Neural cell (in vitro differentiated cells): ENCODE results near the gene ADK. TPM values are rescaled to one million over a fixed set of nuclear protein-coding genes. Genes with fewer than 3 reads are reported as not detected.

ENCODE experiments used
- H2AFZ ChIP-seq: fragments of 200-600, 300-800 bp; sonication (generic), shearing (Covaris generic); 2 replicates; pipeline ENCODE4 v1.6.0; 2014; ENCODE audit warnings: low read depth, mild to moderate bottlenecking, antibody characterized with exemption, low read length, moderate library complexity
- H3F3A ChIP-seq: fragments of 200-600 bp; shearing (Covaris generic); 2 replicates; pipeline ENCODE4 v1.6.1; 2016; ENCODE audit warnings: mild to moderate bottlenecking, moderate library complexity, mixed read lengths, antibody characterized with exemption, low read length; ENCODE audit not compliant: insufficient read depth, poor library complexity, severe bottlenecking
- H3K27ac ChIP-seq: fragments of 200-600, 300-800 bp; sonication (generic), shearing (Covaris generic); 2 replicates; pipeline ENCODE4 v1.5.1; 2014; ENCODE audit warnings: mild to moderate bottlenecking, low read length, moderate library complexity
- H3K27me3 ChIP-seq: fragments of 300-800, 200-600 bp; sonication (generic), shearing (Covaris generic); 2 replicates; pipeline ENCODE4 v1.6.0; 2014; ENCODE audit warnings: mild to moderate bottlenecking, low read depth, low read length, moderate library complexity; ENCODE audit not compliant: insufficient read depth
- H3K36me3 ChIP-seq: fragments of 300-800, 200-600 bp; sonication (generic), shearing (Covaris generic); 2 replicates; pipeline ENCODE4 v1.5.1; 2014; ENCODE audit warnings: mild to moderate bottlenecking, antibody characterized with exemption, low read length, moderate library complexity; ENCODE audit not compliant: insufficient read depth
- H3K4me2 ChIP-seq: fragments of 300-800, 200-600 bp; sonication (generic), shearing (Covaris generic); 2 replicates; pipeline ENCODE4 v1.6.0; 2014; ENCODE audit warnings: mild to moderate bottlenecking, low read length
- H3K4me3 ChIP-seq: fragments of 300-800, 200-600 bp; sonication (generic), shearing (Covaris generic); 2 replicates; pipeline ENCODE4 v1.5.1; 2014; ENCODE audit warnings: mild to moderate bottlenecking, low read length, moderate library complexity
- H3K79me2 ChIP-seq: fragments of 200-600 bp; shearing (Covaris generic); replicated peaks from 2 replicates; pipeline ENCODE4 v1.6.0; 2014; ENCODE audit warnings: mild to moderate bottlenecking, low read length, moderate library complexity; ENCODE audit not compliant: insufficient read depth
- H3K9ac ChIP-seq: fragments of 300-800, 200-600 bp; sonication (generic), shearing (Covaris generic); 2 replicates; pipeline ENCODE4 v1.6.1; 2016; ENCODE audit warnings: mild to moderate bottlenecking, low read length, mixed read lengths
- H3K9me2 ChIP-seq: fragments of 200-600 bp; shearing (Covaris generic); 2 replicates; pipeline ENCODE4 v1.6.1; 2016; ENCODE audit warnings: mild to moderate bottlenecking, low read length, mixed read lengths; ENCODE audit not compliant: insufficient read depth
- H3K9me3 ChIP-seq: fragments of 200-600, 300-800 bp; sonication (generic), shearing (Covaris generic); 2 replicates; pipeline ENCODE4 v1.6.1; 2016; ENCODE audit warnings: mild to moderate bottlenecking, mixed run types, low read length, moderate library complexity, mixed read lengths
- H4K20me1 ChIP-seq: fragments of 200-600 bp; shearing (Covaris generic); 2 replicates; pipeline ENCODE4 v1.6.1; 2016; ENCODE audit warnings: mild to moderate bottlenecking, mixed run types; ENCODE audit not compliant: insufficient read depth
- EP300 ChIP-seq: fragments of 450-650 bp; conservative IDR thresholded peaks from 2 replicates; pipeline ENCODE4 v1.6.1; 2014; ENCODE audit warnings: antibody characterized with exemption, mild to moderate bottlenecking, moderate library complexity; ENCODE audit not compliant: poor library complexity, severe bottlenecking
- EZH2 ChIP-seq: fragments of 200-600, 300-800 bp; shearing (Covaris generic), sonication (generic); IDR thresholded peaks from 2 replicates; pipeline ENCODE4 v1.6.1; 2014; ENCODE audit warnings: antibody characterized with exemption, low read length, borderline replicate concordance, mild to moderate bottlenecking; ENCODE audit not compliant: insufficient read depth, poor library complexity, severe bottlenecking
- MXI1 ChIP-seq: fragments of 450-650 bp; conservative IDR thresholded peaks from 2 replicates; pipeline ENCODE4 v1.6.1; 2014; ENCODE audit warnings: antibody characterized with exemption, mild to moderate bottlenecking; ENCODE audit not compliant: poor library complexity, severe bottlenecking
- POLR2AphosphoS5 ChIP-seq: IDR thresholded peaks from 2 replicates; pipeline ENCODE4 v1.6.1; 2012
- RAD21 ChIP-seq: fragments of 450-650 bp; conservative IDR thresholded peaks from 2 replicates; pipeline ENCODE4 v1.6.1; 2014; ENCODE audit warnings: antibody characterized with exemption, mild to moderate bottlenecking, moderate library complexity
- REST ChIP-seq: IDR thresholded peaks from 2 replicates; pipeline ENCODE4 v1.6.1; 2012; ENCODE audit warnings: borderline replicate concordance
- SMC3 ChIP-seq: fragments of 450-650 bp; conservative IDR thresholded peaks from 2 replicates; pipeline ENCODE4 v1.6.1; 2014; ENCODE audit warnings: antibody characterized with exemption, mild to moderate bottlenecking, moderate library complexity; ENCODE audit not compliant: poor library complexity
- TAF1 ChIP-seq: IDR thresholded peaks from 2 replicates; pipeline ENCODE4 v1.6.1; 2012; ENCODE audit warnings: low read depth
- polyA plus RNA-seq: library from polyadenylated mRNA; depleted of rRNA; stranded (reverse); fragments of >200 nt; gene quantifications from 2 replicates; pipeline ENCODE4 v1.2.3, GENCODE V29; 2014
- TF ChIP-seq, protein P1 (sequence below): fragments of 450-650 bp; IDR thresholded peaks from 2 replicates; pipeline ENCODE4 v1.5.1; 2014; ENCODE audit warnings: antibody characterized with exemption, mild to moderate bottlenecking, moderate library complexity; ENCODE audit not compliant: poor library complexity, severe bottlenecking

ADK gene
- polyA plus RNA-seq, 1 donor from 2014 or later, result 19.5 TPM

DNA sequence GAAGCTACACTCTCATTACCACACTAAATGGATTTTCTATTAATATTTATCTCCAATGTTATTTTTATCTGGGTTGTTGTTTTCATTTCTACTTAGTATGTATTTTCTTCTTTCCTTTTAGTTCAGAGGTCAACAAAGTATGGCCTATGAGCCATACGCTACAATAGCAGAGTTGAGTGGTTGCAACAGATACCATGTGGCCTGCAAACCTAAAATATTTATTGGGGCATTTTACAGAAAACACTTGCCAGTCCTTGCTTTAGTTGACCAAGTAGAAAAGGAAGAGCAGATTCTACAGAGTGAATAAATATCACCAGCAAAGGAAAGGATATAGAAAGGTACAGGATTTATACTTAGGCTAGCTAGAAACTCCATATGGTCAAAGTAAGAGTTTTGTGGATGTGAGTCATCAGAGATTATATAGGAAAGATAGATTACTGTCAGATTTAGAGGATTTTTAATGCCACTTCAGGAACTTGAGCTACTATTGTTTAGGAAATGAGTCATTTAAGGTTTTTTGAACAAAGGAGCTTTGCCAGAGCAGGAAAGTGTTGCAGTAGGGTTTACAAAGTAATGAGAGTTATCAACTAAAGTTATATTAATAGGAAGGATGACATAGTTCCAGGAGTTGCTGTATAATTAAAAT is 352.1 kb downstream of the ADK start (continued):
- no peak for TF ChIP-seq EP300

DNA sequence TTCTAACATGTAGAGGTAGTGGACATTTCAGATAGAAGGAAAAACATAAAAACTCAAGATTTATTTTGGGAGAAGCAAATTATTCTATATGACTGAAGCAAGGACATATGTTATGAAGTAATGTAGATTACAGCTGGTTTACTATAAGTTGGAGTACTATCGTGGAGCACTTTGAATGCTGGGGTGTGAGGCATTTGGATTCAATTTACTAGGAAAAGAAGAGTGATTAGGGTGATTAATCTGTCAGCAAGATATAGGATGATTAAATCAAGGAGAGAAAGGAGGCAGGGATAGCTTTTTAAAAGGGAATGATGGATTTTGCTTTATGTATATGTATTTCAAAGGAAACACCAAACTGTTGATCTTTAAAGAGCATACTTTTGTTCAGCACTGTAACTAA is 356.9 kb downstream of the ADK start:
- no peak for TF ChIP-seq EP300
- TF ChIP-seq, protein P1, sequence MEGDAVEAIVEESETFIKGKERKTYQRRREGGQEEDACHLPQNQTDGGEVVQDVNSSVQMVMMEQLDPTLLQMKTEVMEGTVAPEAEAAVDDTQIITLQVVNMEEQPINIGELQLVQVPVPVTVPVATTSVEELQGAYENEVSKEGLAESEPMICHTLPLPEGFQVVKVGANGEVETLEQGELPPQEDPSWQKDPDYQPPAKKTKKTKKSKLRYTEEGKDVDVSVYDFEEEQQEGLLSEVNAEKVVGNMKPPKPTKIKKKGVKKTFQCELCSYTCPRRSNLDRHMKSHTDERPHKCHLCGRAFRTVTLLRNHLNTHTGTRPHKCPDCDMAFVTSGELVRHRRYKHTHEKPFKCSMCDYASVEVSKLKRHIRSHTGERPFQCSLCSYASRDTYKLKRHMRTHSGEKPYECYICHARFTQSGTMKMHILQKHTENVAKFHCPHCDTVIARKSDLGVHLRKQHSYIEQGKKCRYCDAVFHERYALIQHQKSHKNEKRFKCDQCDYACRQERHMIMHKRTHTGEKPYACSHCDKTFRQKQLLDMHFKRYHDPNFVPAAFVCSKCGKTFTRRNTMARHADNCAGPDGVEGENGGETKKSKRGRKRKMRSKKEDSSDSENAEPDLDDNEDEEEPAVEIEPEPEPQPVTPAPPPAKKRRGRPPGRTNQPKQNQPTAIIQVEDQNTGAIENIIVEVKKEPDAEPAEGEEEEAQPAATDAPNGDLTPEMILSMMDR, result no peak
- TF ChIP-seq EZH2, result no peak
- TF ChIP-seq POLR2AphosphoS5, result no peak
- no peak for TF ChIP-seq TAF1
- TF ChIP-seq SMC3, result no peak
- TF ChIP-seq MXI1, result no peak
- TF ChIP-seq RAD21, result no peak
- no peak for TF ChIP-seq REST
- Histone ChIP-seq H3K9ac (no peak overlapping the region), H3K27me3 (no peaks in the 10 kb centered on the region), H3K9me3 (peaks cover 5% of the 10 kb centered on the region), H4K20me1 (no peaks in the 10 kb centered on the region), H3K79me2 (no peaks in the 10 kb centered on the region), H2AFZ (no peak overlapping the region), H3K4me3 (no peak overlapping the region), H3K9me2 (no peaks in the 10 kb centered on the region), H3K4me2 (no peak overlapping the region), H3K27ac (no peak overlapping the region), H3K36me3 (no peaks in the 10 kb centered on the region), H3F3A (no peaks in the 10 kb centered on the region)

- TF ChIP-seq TAF1 (no peak), POLR2AphosphoS5 (no peak), SMC3 (no peak), RAD21 (no peak), EP300 (no peak), EZH2 (no peak), MXI1 (no peak)
- TF ChIP-seq, protein P1, result no peak
- Histone ChIP-seq H3F3A (no peaks in the 10 kb centered on the region), H3K79me2 (no peaks in the 10 kb centered on the region), H3K27ac (no peak overlapping the region), H3K27me3 (no peaks in the 10 kb centered on the region), H4K20me1 (no peaks in the 10 kb centered on the region), H3K9me3 (peaks cover 15% of the 10 kb centered on the region), H3K4me2 (no peak overlapping the region), H3K9me2 (no peaks in the 10 kb centered on the region), H3K4me3 (no peak overlapping the region), H2AFZ (no peak overlapping the region), H3K36me3 (no peaks in the 10 kb centered on the region), H3K9ac (no peak overlapping the region)
Observed at GRCh38 chr10:74510594-74510993, 359.6 kb downstream of the ADK start.
